Loucy (cell line): ENCODE measurements around the gene STARD13.
"Not testable (repeated sequence)": the region's sequence is repeated elsewhere in the genome, so short reads cannot be mapped to it uniquely, and the experiment has no call there.

Source experiments
- H2AFZ ChIP-seq: fragments of 200-600 bp; sonication (generic); 2 replicates; pipeline ENCODE4 v1.6.0; 2016; ENCODE audit warnings: antibody characterized with exemption, mild to moderate bottlenecking, low read length, moderate library complexity
- H3F3A ChIP-seq: fragments of 200-600 bp; 2 replicates; pipeline ENCODE4 v1.6.0; 2016; ENCODE audit warnings: antibody characterized with exemption, low read depth, mild to moderate bottlenecking
- H3K27me3 ChIP-seq: fragments of 200-600 bp; sonication (generic); 2 replicates; pipeline ENCODE4 v1.6.1; 2014; ENCODE audit warnings: low read length, mild to moderate bottlenecking; ENCODE audit not compliant: insufficient read depth, poor library complexity, severe bottlenecking
- H3K36me3 ChIP-seq: fragments of 200-600 bp; sonication (generic); 2 replicates; pipeline ENCODE4 v1.6.1; 2016; ENCODE audit warnings: low read length; ENCODE audit not compliant: insufficient read depth
- H3K4me1 ChIP-seq: fragments of 200-600 bp; sonication (generic); 2 replicates; pipeline ENCODE4 v1.5.1; 2014; ENCODE audit warnings: low read length, mild to moderate bottlenecking; ENCODE audit not compliant: insufficient read depth, poor library complexity, severe bottlenecking
- H3K4me2 ChIP-seq: fragments of 200-600 bp; sonication (generic); 2 replicates; pipeline ENCODE4 v1.6.0; 2014; ENCODE audit warnings: antibody characterized with exemption, low read length, low read depth, mild to moderate bottlenecking; ENCODE audit not compliant: poor library complexity, severe bottlenecking
- H3K4me3 ChIP-seq: fragments of 200-600 bp; sonication (generic); 2 replicates; pipeline ENCODE4 v1.5.1; 2014; ENCODE audit warnings: low read length, mild to moderate bottlenecking, mixed read lengths; ENCODE audit not compliant: poor library complexity, severe bottlenecking
- H3K79me2 ChIP-seq: fragments of 200-600 bp; sonication (generic); 2 replicates; pipeline ENCODE4 v1.6.1; 2014; ENCODE audit warnings: low read length; ENCODE audit not compliant: insufficient read depth
- H3K9ac ChIP-seq: fragments of 200-600 bp; sonication (generic); 2 replicates; pipeline ENCODE4 v1.6.0; 2014; ENCODE audit warnings: mild to moderate bottlenecking, low read depth, low read length, moderate library complexity; ENCODE audit not compliant: poor library complexity, severe bottlenecking
- H3K9me2 ChIP-seq: fragments of 200-600 bp; sonication (generic); replicated peaks from 2 replicates; pipeline ENCODE4 v1.6.1; 2016; ENCODE audit warnings: low read depth, low read length, mixed read lengths
- H3K9me3 ChIP-seq: fragments of 200-600 bp; sonication (generic); 2 replicates; pipeline ENCODE4 v1.6.1; 2014; ENCODE audit warnings: mild to moderate bottlenecking, antibody characterized with exemption, low read length, low read depth; ENCODE audit not compliant: insufficient read depth
- H4K20me1 ChIP-seq: fragments of 200-600 bp; sonication (generic); 2 replicates; pipeline ENCODE4 v1.6.0; 2014; ENCODE audit warnings: antibody characterized with exemption, low read length, mild to moderate bottlenecking; ENCODE audit not compliant: insufficient read depth, poor library complexity, severe bottlenecking
- EZH2phosphoT487 ChIP-seq: fragments of 200-600 bp; IDR thresholded peaks from 2 replicates; pipeline ENCODE4 v1.6.1; 2018; ENCODE audit warnings: antibody characterized with exemption, mild to moderate bottlenecking, moderate library complexity, borderline replicate concordance
- TF ChIP-seq, protein P1 (sequence below): fragments of 200-600 bp; sonication (generic); conservative IDR thresholded peaks from 2 replicates; pipeline ENCODE4 v1.5.1; 2014; ENCODE audit warnings: mild to moderate bottlenecking, antibody characterized with exemption, low read length

Gene STARD13

DNA sequence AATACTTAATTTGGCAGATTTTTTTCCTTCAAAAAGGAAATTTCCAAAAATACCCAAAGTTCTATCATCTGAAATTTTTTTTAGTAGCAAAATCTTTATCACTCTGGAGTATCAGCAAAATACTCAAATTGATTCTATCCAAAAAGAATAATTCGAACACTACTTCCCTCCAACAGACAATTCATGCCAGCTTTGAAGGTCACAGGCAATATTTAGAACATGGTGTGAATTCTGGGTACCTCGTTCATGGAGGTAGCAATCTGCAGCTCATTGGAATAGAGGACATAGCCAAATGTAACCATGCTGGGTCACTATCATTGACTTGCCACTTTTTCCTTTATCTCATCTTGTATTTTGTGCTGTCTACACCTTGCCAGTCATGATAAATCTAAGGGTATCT lies 119.8 kb downstream of the STARD13 start:
- H3K27me3 ChIP-seq, result no peaks in the 10 kb centered on the region
- no peaks in the 10 kb centered on the region for H3K4me1 ChIP-seq
- no peaks in the 10 kb centered on the region for H3K79me2 ChIP-seq
- no peak overlapping the region for H3K4me3 ChIP-seq
- no peaks in the 10 kb centered on the region for H3K36me3 ChIP-seq
- H3F3A ChIP-seq, result no peaks in the 10 kb centered on the region
- TF ChIP-seq, protein P1, sequence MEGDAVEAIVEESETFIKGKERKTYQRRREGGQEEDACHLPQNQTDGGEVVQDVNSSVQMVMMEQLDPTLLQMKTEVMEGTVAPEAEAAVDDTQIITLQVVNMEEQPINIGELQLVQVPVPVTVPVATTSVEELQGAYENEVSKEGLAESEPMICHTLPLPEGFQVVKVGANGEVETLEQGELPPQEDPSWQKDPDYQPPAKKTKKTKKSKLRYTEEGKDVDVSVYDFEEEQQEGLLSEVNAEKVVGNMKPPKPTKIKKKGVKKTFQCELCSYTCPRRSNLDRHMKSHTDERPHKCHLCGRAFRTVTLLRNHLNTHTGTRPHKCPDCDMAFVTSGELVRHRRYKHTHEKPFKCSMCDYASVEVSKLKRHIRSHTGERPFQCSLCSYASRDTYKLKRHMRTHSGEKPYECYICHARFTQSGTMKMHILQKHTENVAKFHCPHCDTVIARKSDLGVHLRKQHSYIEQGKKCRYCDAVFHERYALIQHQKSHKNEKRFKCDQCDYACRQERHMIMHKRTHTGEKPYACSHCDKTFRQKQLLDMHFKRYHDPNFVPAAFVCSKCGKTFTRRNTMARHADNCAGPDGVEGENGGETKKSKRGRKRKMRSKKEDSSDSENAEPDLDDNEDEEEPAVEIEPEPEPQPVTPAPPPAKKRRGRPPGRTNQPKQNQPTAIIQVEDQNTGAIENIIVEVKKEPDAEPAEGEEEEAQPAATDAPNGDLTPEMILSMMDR, result no peak
- TF ChIP-seq EZH2phosphoT487, result no peak
- H3K9ac ChIP-seq, result no peak overlapping the region
- H3K9me3 ChIP-seq, result no peaks in the 10 kb centered on the region
- H3K9me2 ChIP-seq, result no peaks in the 10 kb centered on the region
- H3K4me2 ChIP-seq, result no peak overlapping the region
- H4K20me1 ChIP-seq, result no peaks in the 10 kb centered on the region
- H2AFZ ChIP-seq, result no peak overlapping the region

DNA sequence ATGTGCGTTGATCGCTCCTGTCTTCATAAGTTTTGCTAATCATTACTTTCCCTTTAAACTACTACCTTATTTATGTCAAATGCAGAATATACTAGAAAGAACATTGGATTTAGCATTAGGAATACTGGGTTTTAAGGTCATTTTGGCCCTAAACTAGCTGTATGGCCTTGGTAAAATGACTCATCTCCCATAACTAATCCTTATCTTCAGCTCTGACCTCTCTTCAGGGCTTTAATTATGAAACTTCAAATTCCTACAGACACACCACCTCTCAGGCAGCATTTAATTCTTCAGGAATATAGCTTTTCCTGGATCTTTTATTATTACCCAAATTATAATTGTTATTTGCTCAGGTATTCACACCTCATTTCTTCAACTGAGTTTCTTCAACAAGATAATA lies 121.2 kb downstream of the STARD13 start:
- H3K9me2 ChIP-seq, result no peaks in the 10 kb centered on the region

DNA sequence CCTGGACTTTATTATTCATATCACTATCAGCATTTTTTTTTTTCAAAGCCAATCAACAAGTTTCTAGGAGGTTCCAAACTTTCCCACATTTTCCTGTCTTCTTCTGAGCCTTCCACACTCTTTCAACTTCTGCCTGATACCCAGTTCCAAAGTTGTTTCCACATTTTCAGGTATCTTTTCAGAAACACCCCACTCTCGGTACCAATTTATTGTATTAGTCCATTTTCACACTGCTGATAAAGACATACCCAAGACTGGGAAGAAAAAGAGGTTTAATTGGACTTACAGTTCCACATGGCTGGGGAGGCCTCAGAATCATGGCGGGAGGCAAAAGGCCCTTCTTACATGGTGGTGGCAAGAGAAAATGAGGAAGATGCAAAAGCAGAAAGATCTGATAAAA lies 122.8 kb downstream of the STARD13 start:
- not testable (repeated sequence) for H4K20me1 ChIP-seq, H3K4me1 ChIP-seq, H2AFZ ChIP-seq, H3K9me3 ChIP-seq, H3K79me2 ChIP-seq, H3K9me2 ChIP-seq, H3K9ac ChIP-seq, H3K4me3 ChIP-seq, H3F3A ChIP-seq, H3K27me3 ChIP-seq, H3K4me2 ChIP-seq, H3K36me3 ChIP-seq

More for the DNA sequence above, 121.2 kb downstream of the STARD13 start:
- Histone ChIP-seq H4K20me1 (no peaks in the 10 kb centered on the region), H3K4me3 (no peak overlapping the region), H3K9ac (no peak overlapping the region), H3K4me1 (no peaks in the 10 kb centered on the region), H3K36me3 (no peaks in the 10 kb centered on the region), H3K79me2 (no peaks in the 10 kb centered on the region), H3K9me3 (no peaks in the 10 kb centered on the region), H3F3A (no peaks in the 10 kb centered on the region), H2AFZ (no peak overlapping the region), H3K4me2 (no peak overlapping the region), H3K27me3 (no peaks in the 10 kb centered on the region)
- TF ChIP-seq, protein P1, result no peak
- TF ChIP-seq EZH2phosphoT487, result no peak

DNA sequence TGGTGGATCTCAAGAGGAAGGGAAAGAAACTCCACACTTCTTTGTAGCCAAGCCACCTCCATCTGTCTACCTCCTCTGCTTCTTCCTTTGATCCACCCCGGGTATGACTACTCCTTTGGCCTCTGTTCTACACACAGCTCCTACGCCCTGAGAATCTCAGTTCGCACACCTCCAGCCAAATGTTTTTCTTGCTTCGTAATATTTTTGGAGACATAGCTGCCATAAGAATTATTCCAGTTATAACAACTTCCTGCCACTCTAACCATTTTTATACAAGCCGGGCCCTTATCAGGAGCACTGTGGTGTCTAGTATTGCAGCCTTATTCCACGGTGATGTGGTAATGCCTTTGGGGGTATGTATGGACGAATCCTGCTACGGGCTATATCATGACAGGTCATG lies 126.7 kb downstream of the STARD13 start:
- no peaks in the 10 kb centered on the region for H4K20me1 ChIP-seq
- no peaks in the 10 kb centered on the region for H3F3A ChIP-seq
- H3K36me3 ChIP-seq, result no peaks in the 10 kb centered on the region
- H3K4me1 ChIP-seq, result no peaks in the 10 kb centered on the region
- no peak overlapping the region for H3K9ac ChIP-seq
- H3K9me2 ChIP-seq, result no peaks in the 10 kb centered on the region
- TF ChIP-seq, protein P1, result no peak
- no peak for TF ChIP-seq EZH2phosphoT487
- no peak overlapping the region for H3K4me2 ChIP-seq
- no peaks in the 10 kb centered on the region for H3K27me3 ChIP-seq
- no peak overlapping the region for H2AFZ ChIP-seq
- no peak overlapping the region for H3K4me3 ChIP-seq
- no peaks in the 10 kb centered on the region for H3K9me3 ChIP-seq
- no peaks in the 10 kb centered on the region for H3K79me2 ChIP-seq
